Measurements from ENCODE around the gene RAD21L1. TPM values are rescaled to one million over a fixed set of nuclear protein-coding genes. Genes with fewer than 3 reads are reported as not detected.

Gene RAD21L1
- total RNA-seq, 2 donors from 2014 or later, result not detected

- Histone ChIP-seq H3K36me3 (no peaks in the 10 kb centered on the region), H3K27ac (peak overlapping the region; percentile 64 to 73), H3K4me1 (peaks cover 0 to 24% of the 10 kb centered on the region in 2 donors), H3K4me3 (peak overlapping the region; percentile 77 to 79), H3K9me3 (no peaks in the 10 kb centered on the region), H3K27me3 (no peaks in the 10 kb centered on the region)
- TF ChIP-seq, protein P1, sequence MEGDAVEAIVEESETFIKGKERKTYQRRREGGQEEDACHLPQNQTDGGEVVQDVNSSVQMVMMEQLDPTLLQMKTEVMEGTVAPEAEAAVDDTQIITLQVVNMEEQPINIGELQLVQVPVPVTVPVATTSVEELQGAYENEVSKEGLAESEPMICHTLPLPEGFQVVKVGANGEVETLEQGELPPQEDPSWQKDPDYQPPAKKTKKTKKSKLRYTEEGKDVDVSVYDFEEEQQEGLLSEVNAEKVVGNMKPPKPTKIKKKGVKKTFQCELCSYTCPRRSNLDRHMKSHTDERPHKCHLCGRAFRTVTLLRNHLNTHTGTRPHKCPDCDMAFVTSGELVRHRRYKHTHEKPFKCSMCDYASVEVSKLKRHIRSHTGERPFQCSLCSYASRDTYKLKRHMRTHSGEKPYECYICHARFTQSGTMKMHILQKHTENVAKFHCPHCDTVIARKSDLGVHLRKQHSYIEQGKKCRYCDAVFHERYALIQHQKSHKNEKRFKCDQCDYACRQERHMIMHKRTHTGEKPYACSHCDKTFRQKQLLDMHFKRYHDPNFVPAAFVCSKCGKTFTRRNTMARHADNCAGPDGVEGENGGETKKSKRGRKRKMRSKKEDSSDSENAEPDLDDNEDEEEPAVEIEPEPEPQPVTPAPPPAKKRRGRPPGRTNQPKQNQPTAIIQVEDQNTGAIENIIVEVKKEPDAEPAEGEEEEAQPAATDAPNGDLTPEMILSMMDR (IDR thresholded peaks at IDR 0.05), result no peak
- DNase-seq (ENCODE audit: low spot score), result no peak
Measured at GRCh38 chr20:1265916-1266166, 40.0 kb downstream of the RAD21L1 start.

- Histone ChIP-seq H3K4me3 (peak within 1 kb of the TSS; percentile 77 to 79), H3K27me3 (no peaks in the 10 kb centered on the region), H3K9me3 (no peaks in the 10 kb centered on the region), H3K27ac (peak within 1 kb of the TSS; percentile 64 to 73), H3K36me3 (no peaks in the 10 kb centered on the region), H3K4me1 (peaks cover 0 to 24% of the 10 kb centered on the region in 2 donors)
- peak; percentile 77 for DNase-seq (ENCODE audit: low spot score)
- TF ChIP-seq, protein P1 (IDR thresholded peaks at IDR 0.05), result peak in 1 of 2 donors; percentile 12
Measured at GRCh38 chr20:1266167-1266973, 40.5 kb downstream of the RAD21L1 start, which contains the start of gene SNPH. TSS of gene SNPH (plus strand) at chr20:1266294. CDS start at chr20:1296240, 29,946 bp downstream.

DNA sequence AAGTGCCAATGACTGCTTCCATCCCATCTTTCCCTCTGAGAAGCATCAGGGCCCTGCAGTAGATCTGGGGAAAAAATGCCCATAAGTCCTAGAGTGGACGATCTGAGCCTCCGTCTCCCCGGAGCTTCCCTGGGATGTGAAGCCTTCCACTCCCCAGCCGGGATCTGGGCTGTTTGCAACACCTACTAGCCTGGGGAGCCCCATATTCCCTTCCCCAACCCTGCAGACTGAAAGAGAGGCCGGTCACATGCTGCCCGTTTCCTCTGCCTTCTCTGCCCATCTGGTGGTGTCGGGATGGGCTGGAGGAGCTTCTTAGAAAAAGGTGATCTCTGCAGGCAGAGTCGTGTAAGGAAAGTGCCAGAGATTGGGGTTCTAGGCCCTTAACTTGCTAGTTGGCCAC lies 41.3 kb downstream of the RAD21L1 start:
- H3K27me3 ChIP-seq, result no peaks in the 10 kb centered on the region
- no peak for DNase-seq (ENCODE audit: low spot score)

DNA sequence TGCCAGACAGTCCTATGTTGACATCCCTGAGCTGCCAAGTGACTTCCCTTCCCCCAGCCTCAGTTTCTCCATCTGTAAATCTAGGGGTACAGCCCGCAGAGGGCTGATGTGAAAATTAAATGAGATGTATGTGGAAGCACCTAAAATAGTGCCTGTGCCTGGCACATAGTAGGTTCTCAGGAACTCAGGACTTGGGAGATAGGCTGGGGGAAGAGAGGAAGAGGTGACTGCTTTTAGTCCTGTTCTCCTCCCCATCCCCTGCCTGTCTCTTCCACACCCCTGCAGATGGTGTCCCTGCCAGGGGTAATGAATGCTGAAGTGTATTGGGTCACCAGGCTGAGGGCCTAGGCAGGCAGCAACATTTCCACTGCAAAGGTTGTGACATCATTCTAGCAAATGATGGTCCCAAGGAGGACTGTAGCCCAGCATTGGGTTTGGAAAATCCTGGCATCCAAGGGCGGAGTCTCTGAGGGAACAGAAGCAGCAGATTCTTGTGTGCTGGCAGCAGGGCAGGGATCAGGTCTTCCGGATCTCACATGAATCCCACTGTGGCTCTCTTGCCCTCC lies 42.0 kb downstream of the RAD21L1 start:
- Histone ChIP-seq H3K27ac (no peak overlapping the region), H3K4me3 (no peak overlapping the region), H3K4me1 (peaks cover 0 to 24% of the 10 kb centered on the region in 2 donors), H3K9me3 (no peaks in the 10 kb centered on the region), H3K36me3 (no peaks in the 10 kb centered on the region), H3K27me3 (no peaks in the 10 kb centered on the region)
- DNase-seq (ENCODE audit: low spot score), result no peak
- TF ChIP-seq, protein P1 (IDR thresholded peaks at IDR 0.05), result no peak

More for the DNA sequence above, 41.3 kb downstream of the RAD21L1 start:
- TF ChIP-seq, protein P1 (IDR thresholded peaks at IDR 0.05), result no peak
- H3K27ac ChIP-seq, result peak overlapping the region; percentile 64 to 73
- no peaks in the 10 kb centered on the region for H3K36me3 ChIP-seq
- no peaks in the 10 kb centered on the region for H3K9me3 ChIP-seq
- peak overlapping the region in 1 of 2 donors; percentile 77 for H3K4me3 ChIP-seq
- H3K4me1 ChIP-seq, result peaks cover 0 to 24% of the 10 kb centered on the region in 2 donors

- H3K9me3 ChIP-seq, result no peaks in the 10 kb centered on the region
- H3K4me1 ChIP-seq, result peaks cover 0 to 24% of the 10 kb centered on the region in 2 donors
- H3K27me3 ChIP-seq, result no peaks in the 10 kb centered on the region
- H3K4me3 ChIP-seq, result no peak overlapping the region
- no peak overlapping the region for H3K27ac ChIP-seq
- no peaks in the 10 kb centered on the region for H3K36me3 ChIP-seq
- DNase-seq (ENCODE audit: low spot score), result no peak
- TF ChIP-seq, protein P1 (IDR thresholded peaks at IDR 0.05), result no peak
Measured at GRCh38 chr20:1269235-1269634, 43.4 kb downstream of the RAD21L1 start.

Measured in right atrium auricular region (tissue), 2 donors.